GM23338 (cell line): Measurements from ENCODE around the gene HHAT. TPM values are rescaled to one million over a fixed set of nuclear protein-coding genes. Genes with fewer than 3 reads are reported as not detected.

Source experiments
- ATAC-seq: fragments of 200-7000 bp; cut with Tn5 transposase; 3 replicates; pipeline ENCODE4 v1.9.1; 2020
- DNase-seq: peaks from one replicate; pipeline ENCODE4 v3.0.0-alpha.2; 2015; ENCODE audit warnings: low spot score
- H2AFZ ChIP-seq: fragments of 200-600 bp; sonication (generic); 2 replicates; pipeline ENCODE4 v1.8.0; 2016; ENCODE audit warnings: antibody characterized with exemption, mild to moderate bottlenecking, moderate library complexity
- H3F3A ChIP-seq: fragments of 200-600 bp; sonication (generic); replicated peaks from 2 replicates; pipeline ENCODE4 v1.8.0; 2017; ENCODE audit warnings: antibody characterized with exemption, mixed run types, low read depth
- H3K27ac ChIP-seq: fragments of 200-600 bp; sonication (generic); 2 replicates; pipeline ENCODE4 v1.6.1; 2016; ENCODE audit warnings: low read depth
- H3K27me3 ChIP-seq: fragments of 200-600 bp; sonication (generic); 2 replicates; pipeline ENCODE4 v1.8.0; 2016; ENCODE audit warnings: mild to moderate bottlenecking, mixed run types, moderate library complexity; ENCODE audit not compliant: insufficient read depth
- H3K36me3 ChIP-seq: fragments of 200-600 bp; sonication (generic); 2 replicates; pipeline ENCODE4 v1.8.0; 2016; ENCODE audit warnings: mild to moderate bottlenecking; ENCODE audit not compliant: insufficient read depth
- H3K4me1 ChIP-seq: fragments of 200-600 bp; sonication (generic); 2 replicates; pipeline ENCODE4 v1.8.0; 2016; ENCODE audit warnings: mild to moderate bottlenecking, moderate library complexity; ENCODE audit not compliant: insufficient read depth
- H3K4me2 ChIP-seq: fragments of 200-600 bp; sonication (generic); 2 replicates; pipeline ENCODE4 v1.7.1; 2017; ENCODE audit warnings: mixed run types
- H3K4me3 ChIP-seq: fragments of 200-600 bp; sonication (generic); 2 replicates; pipeline ENCODE4 v1.6.1; 2016; ENCODE audit warnings: mixed run types
- H3K79me2 ChIP-seq: fragments of 200-600 bp; sonication (generic); replicated peaks from 2 replicates; pipeline ENCODE4 v1.8.0; 2017; ENCODE audit warnings: mild to moderate bottlenecking; ENCODE audit not compliant: insufficient read depth
- H3K9me2 ChIP-seq: fragments of 200-600 bp; sonication (generic); 2 replicates; pipeline ENCODE4 v1.8.0; 2017; ENCODE audit not compliant: insufficient read depth
- H4K20me1 ChIP-seq: fragments of 200-600 bp; sonication (generic); replicated peaks from 2 replicates; pipeline ENCODE4 v1.8.0; 2017; ENCODE audit warnings: mild to moderate bottlenecking; ENCODE audit not compliant: insufficient read depth
- H3K27ac Mint-ChIP-seq: 2 replicates; pipeline ENCODE4 v1.8.0; 2020; ENCODE audit warnings: inconsistent platforms, mild to moderate bottlenecking, moderate library complexity, mixed read lengths
- H3K27me3 Mint-ChIP-seq: 3 replicates; pipeline ENCODE4 v1.8.0; 2022; ENCODE audit warnings: low read depth, mild to moderate bottlenecking, moderate library complexity, mixed read lengths, inconsistent platforms; ENCODE audit not compliant: insufficient read depth, poor library complexity
- H3K36me3 Mint-ChIP-seq: 3 replicates; pipeline ENCODE4 v1.8.0; 2021; ENCODE audit warnings: low read depth, mild to moderate bottlenecking, inconsistent platforms, moderate library complexity, mixed read lengths
- H3K4me1 Mint-ChIP-seq: 3 replicates; pipeline ENCODE4 v1.8.0; 2020; ENCODE audit warnings: mild to moderate bottlenecking, inconsistent platforms, mixed read lengths
- H3K4me3 Mint-ChIP-seq: 3 replicates; pipeline ENCODE4 v1.8.0; 2021; ENCODE audit warnings: moderate library complexity, mild to moderate bottlenecking, inconsistent platforms, mixed read lengths
- H3K9me3 Mint-ChIP-seq: 3 replicates; pipeline ENCODE4 v1.8.0; 2020; ENCODE audit warnings: moderate library complexity, mild to moderate bottlenecking, inconsistent platforms, mixed read lengths
- CREB1 ChIP-seq: fragments of 250-450 bp; sonication (Bioruptor Pico); IDR thresholded peaks from 2 replicates; pipeline ENCODE4 v1.5.0; 2020; ENCODE audit warnings: low read depth, mild to moderate bottlenecking, moderate library complexity
- CTCF ChIP-seq, 2 experiments: fragments of 200-600 bp in 1 of 2; sonication (generic) in 1 of 2; conservative IDR thresholded peaks; 2 replicates each; pipeline versions ENCODE4 v1.5.1 to v1.6.1; 2016 to 2017; ENCODE audit warnings: antibody characterized with exemption in 2 of 2, low read depth in 2 of 2, mild to moderate bottlenecking in 2 of 2, moderate library complexity in 1 of 2
- ETS1 ChIP-seq: IDR thresholded peaks from 2 replicates; pipeline ENCODE4 v1.6.1; 2016; ENCODE audit warnings: antibody characterized with exemption
- EZH2 ChIP-seq: fragments of 200-600 bp; sonication (generic); IDR thresholded peaks from one replicate; pipeline ENCODE4 v1.8.0; 2017; ENCODE audit warnings: antibody characterized with exemption, mild to moderate bottlenecking, low read depth; ENCODE audit not compliant: unreplicated experiment
- EZH2phosphoT487 ChIP-seq: fragments of 200-600 bp; sonication (generic); IDR thresholded peaks from one replicate; pipeline ENCODE4 v1.8.1; 2018; ENCODE audit warnings: antibody characterized with exemption; ENCODE audit not compliant: unreplicated experiment
- JUNB ChIP-seq: IDR thresholded peaks from one replicate; pipeline ENCODE4 v1.6.1; 2016; ENCODE audit warnings: antibody characterized with exemption; ENCODE audit not compliant: unreplicated experiment
- NANOG ChIP-seq: IDR thresholded peaks from 2 replicates; pipeline ENCODE4 v1.6.1; 2016; ENCODE audit warnings: antibody characterized with exemption, borderline replicate concordance
- POLR2AphosphoS5 ChIP-seq: IDR thresholded peaks from 2 replicates; pipeline ENCODE4 v1.6.1; 2016; ENCODE audit warnings: antibody characterized with exemption, low read depth
- REST ChIP-seq: IDR thresholded peaks from one replicate; pipeline ENCODE4 v1.6.1; 2018; ENCODE audit warnings: antibody characterized with exemption; ENCODE audit not compliant: unreplicated experiment
- STAT1 ChIP-seq: IDR thresholded peaks from one replicate; pipeline ENCODE4 v1.6.1; 2016; ENCODE audit warnings: antibody characterized with exemption; ENCODE audit not compliant: unreplicated experiment
- ZNF114 ChIP-seq: fragments of 250-450 bp; sonication (Bioruptor Pico); IDR thresholded peaks from 2 replicates; pipeline ENCODE4 v1.5.0; 2020; ENCODE audit warnings: mild to moderate bottlenecking, moderate library complexity
- ZNF331 ChIP-seq: fragments of 250-450 bp; sonication (Bioruptor Pico); IDR thresholded peaks from 2 replicates; pipeline ENCODE4 v1.5.0; 2020; ENCODE audit warnings: low read depth, mild to moderate bottlenecking, moderate library complexity
- ZNF462 ChIP-seq: fragments of 250-450 bp; sonication (Bioruptor Pico); IDR thresholded peaks from 2 replicates; pipeline ENCODE4 v1.5.0; 2020; ENCODE audit warnings: mild to moderate bottlenecking, moderate library complexity
- polyA plus RNA-seq: library from polyadenylated mRNA; unstranded; fragments of >200 nt; fragmentation: Nextera tagmentation; extraction: Ambion mirVana; gene quantifications from 2 replicates; pipeline ENCODE4 v1.2.1, GENCODE V29; 2016
- total RNA-seq: library from RNA; depleted of rRNA; stranded (reverse); fragments of >200 nt; shearing (Covaris generic); gene quantifications from 2 replicates; pipeline ENCODE4 v1.2.3, GENCODE V29; 2014

Gene HHAT
- total and polyA plus RNA-seq, 2 experiments from 2014 or later = 0.11 to 0.66 TPM

GRCh38 chr1:210691039-210691610 is 362.4 kb downstream of the HHAT start:
- no peaks in the 10 kb centered on the region for H3K36me3 Mint-ChIP-seq
- H3K27ac Mint-ChIP-seq = no peak overlapping the region
- no peaks in the 10 kb centered on the region for H3F3A ChIP-seq
- no peak overlapping the region for H3K4me3 ChIP-seq
- H3K9me3 Mint-ChIP-seq = no peaks in the 10 kb centered on the region
- no peaks in the 10 kb centered on the region for H3K4me1 Mint-ChIP-seq
- H4K20me1 ChIP-seq = no peaks in the 10 kb centered on the region
- no peaks in the 10 kb centered on the region for H3K36me3 ChIP-seq
- DNase-seq = no peak
- no peak overlapping the region for H3K4me3 Mint-ChIP-seq
- no peak overlapping the region for H3K27ac ChIP-seq
- no peaks in the 10 kb centered on the region for H3K79me2 ChIP-seq
- no peak overlapping the region for H3K4me2 ChIP-seq
- no peaks in the 10 kb centered on the region for H3K9me2 ChIP-seq
- no peaks in the 10 kb centered on the region for H3K27me3 Mint-ChIP-seq
- TF ChIP-seq ZNF331 (CRISPR knock-in tag) (no peak), CTCF (conservative IDR thresholded peaks at IDR 0.05; ENCODE audit: low read depth in 2 of 2) (no peak), ETS1 (no peak), REST (no peak), CREB1 (CRISPR knock-in tag) (no peak), JUNB (no peak), EZH2phosphoT487 (no peak), ZNF462 (CRISPR knock-in tag) (no peak), NANOG (no peak), POLR2AphosphoS5 (no peak), ZNF114 (no peak), EZH2 (no peak), STAT1 (no peak)
- H3K27me3 ChIP-seq = no peaks in the 10 kb centered on the region
- ATAC-seq = no peak
- H2AFZ ChIP-seq = no peak overlapping the region
- no peaks in the 10 kb centered on the region for H3K4me1 ChIP-seq
